ENCODE results near the gene OXER1.

DNA sequence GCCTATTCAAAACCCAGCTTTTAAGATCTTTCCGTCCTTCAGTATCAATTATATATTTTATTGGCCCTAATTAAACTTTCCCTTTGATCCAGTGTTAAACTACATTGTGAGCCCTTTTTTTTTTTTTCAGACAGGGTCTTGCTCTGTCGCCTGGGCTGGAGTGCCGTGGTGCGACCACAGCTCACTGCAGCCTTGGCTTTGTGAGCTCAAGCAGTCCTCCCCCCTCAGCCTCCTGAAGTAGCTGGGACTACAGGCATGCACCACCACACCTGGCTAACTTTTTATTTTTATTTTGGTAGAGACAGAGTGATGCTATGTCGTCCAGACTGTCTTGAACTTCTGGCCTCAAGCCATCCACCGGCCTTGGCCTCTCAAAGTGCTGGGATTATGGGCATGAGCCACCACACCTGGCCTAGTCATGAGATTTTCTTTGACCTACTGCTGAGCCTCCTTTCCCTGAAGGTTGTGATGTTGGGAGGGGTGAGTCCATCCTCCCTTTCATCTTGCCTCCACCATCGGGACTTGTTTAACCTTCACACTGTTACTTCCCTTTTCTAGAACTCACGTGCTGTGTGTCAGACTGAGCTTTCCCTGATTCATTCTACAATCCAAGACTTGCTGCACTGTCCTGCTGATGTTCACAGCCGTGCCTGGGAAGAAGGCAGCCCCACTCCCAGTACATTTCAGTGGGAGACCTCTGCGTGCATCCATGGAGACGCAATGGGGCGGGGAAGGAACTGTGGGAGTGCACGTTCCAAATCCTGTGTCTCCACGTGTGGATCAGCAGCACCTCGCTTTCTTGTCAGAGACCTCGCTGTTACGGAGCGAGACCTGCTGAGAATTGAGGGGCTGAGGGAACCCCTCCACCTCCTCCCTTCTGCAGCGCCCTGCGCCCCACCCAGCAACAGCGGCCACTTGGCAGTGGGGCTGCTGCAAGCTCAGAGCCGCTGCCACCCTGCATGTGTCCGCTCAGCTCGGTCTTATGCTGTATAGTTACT lies 10.8 kb downstream of the OXER1 start:
- TF ChIP-seq POLR2A (IDR thresholded peaks at IDR 0.05; ENCODE audit: low read length) (no peak), GATA1 (IDR thresholded peaks at IDR 0.05; ENCODE audit: low read depth, low read length) (no peak)
